Measurements from ENCODE around the gene CDH23.

Gene CDH23

GRCh38 chr10:71537681-71538080 is 141.0 kb downstream of the CDH23 start:
- no peak for DNase-seq (ENCODE audit: low spot score)

GRCh38 chr10:71538608-71539260 is 142.0 kb downstream of the CDH23 start:
- no peak for DNase-seq (ENCODE audit: low spot score)

- no peak for DNase-seq (ENCODE audit: low spot score)
Measured at GRCh38 chr10:71539442-71540118, 142.9 kb downstream of the CDH23 start.

GRCh38 chr10:71542478-71542877 is 145.8 kb downstream of the CDH23 start:
- DNase-seq (ENCODE audit: low spot score), result no peak

GRCh38 chr10:71543608-71544170 is 147.0 kb downstream of the CDH23 start:
- no peak for DNase-seq (ENCODE audit: low spot score)

- no peak for DNase-seq (ENCODE audit: low spot score)
Measured at GRCh38 chr10:71545001-71545400, 148.3 kb downstream of the CDH23 start.

GRCh38 chr10:71546220-71546619 is 149.5 kb downstream of the CDH23 start:
- no peak for DNase-seq (ENCODE audit: low spot score)

GRCh38 chr10:71547312-71547711 is 150.6 kb downstream of the CDH23 start:
- DNase-seq (ENCODE audit: low spot score), result no peak

- DNase-seq (ENCODE audit: low spot score), result peak; percentile 7
Measured at GRCh38 chr10:71547876-71548846, 151.4 kb downstream of the CDH23 start.

- DNase-seq (ENCODE audit: low spot score), result no peak
Measured at GRCh38 chr10:71549766-71550533, 153.2 kb downstream of the CDH23 start.

- DNase-seq (ENCODE audit: low spot score), result no peak
Measured at GRCh38 chr10:71550628-71551027, 153.9 kb downstream of the CDH23 start.

GRCh38 chr10:71551970-71552369 is 155.2 kb downstream of the CDH23 start:
- DNase-seq (ENCODE audit: low spot score), result no peak

GRCh38 chr10:71553432-71553831 is 156.7 kb downstream of the CDH23 start:
- DNase-seq (ENCODE audit: low spot score), result no peak

GRCh38 chr10:71554671-71555070 is 158.0 kb downstream of the CDH23 start:
- no peak for DNase-seq (ENCODE audit: low spot score)

- no peak for DNase-seq (ENCODE audit: low spot score)
Measured at GRCh38 chr10:71555087-71555723, 158.5 kb downstream of the CDH23 start.

GRCh38 chr10:71555724-71556119 is 159.0 kb downstream of the CDH23 start:
- no peak for DNase-seq (ENCODE audit: low spot score)

GRCh38 chr10:71558991-71559390 is 162.3 kb downstream of the CDH23 start:
- DNase-seq (ENCODE audit: low spot score), result no peak

GRCh38 chr10:71561003-71561574 is 164.4 kb downstream of the CDH23 start:
- no peak for DNase-seq (ENCODE audit: low spot score)

GRCh38 chr10:71562181-71562580 is 165.5 kb downstream of the CDH23 start:
- no peak for DNase-seq (ENCODE audit: low spot score)

GRCh38 chr10:71562904-71563303 is 166.2 kb downstream of the CDH23 start:
- DNase-seq (ENCODE audit: low spot score), result no peak

Data from hematopoietic multipotent progenitor cell treated with erythropoietin and hydrocortisone succinate and interleukin-3 and kit ligand, for 15 days (in vitro differentiated cells).